Activated CD8-positive, alpha-beta memory T cell treated with anti-CD3 and anti-CD28 coated beads, Interleukin-2, amount 50 U/mL, for 24 hours (primary cell): ENCODE measurements around the gene ARHGAP27.
"Not testable (repeated sequence)": the region's sequence is repeated elsewhere in the genome, so short reads cannot be mapped to it uniquely, and the experiment has no call there.

Experiments
- DNase-seq: peaks from one replicate; pipeline ENCODE4 v3.0.0-alpha.2; 2020; ENCODE audit errors: extremely low read depth

Gene ARHGAP27, protein sequence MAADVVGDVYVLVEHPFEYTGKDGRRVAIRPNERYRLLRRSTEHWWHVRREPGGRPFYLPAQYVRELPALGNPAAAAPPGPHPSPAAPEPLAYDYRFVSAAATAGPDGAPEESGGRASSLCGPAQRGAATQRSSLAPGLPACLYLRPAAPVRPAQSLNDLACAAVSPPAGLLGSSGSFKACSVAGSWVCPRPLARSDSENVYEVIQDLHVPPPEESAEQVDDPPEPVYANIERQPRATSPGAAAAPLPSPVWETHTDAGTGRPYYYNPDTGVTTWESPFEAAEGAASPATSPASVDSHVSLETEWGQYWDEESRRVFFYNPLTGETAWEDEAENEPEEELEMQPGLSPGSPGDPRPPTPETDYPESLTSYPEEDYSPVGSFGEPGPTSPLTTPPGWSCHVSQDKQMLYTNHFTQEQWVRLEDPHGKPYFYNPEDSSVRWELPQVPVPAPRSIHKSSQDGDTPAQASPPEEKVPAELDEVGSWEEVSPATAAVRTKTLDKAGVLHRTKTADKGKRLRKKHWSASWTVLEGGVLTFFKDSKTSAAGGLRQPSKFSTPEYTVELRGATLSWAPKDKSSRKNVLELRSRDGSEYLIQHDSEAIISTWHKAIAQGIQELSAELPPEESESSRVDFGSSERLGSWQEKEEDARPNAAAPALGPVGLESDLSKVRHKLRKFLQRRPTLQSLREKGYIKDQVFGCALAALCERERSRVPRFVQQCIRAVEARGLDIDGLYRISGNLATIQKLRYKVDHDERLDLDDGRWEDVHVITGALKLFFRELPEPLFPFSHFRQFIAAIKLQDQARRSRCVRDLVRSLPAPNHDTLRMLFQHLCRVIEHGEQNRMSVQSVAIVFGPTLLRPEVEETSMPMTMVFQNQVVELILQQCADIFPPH

GRCh38 chr17:45432405-45433158 is at the start of gene ARHGAP27:
Gene ARHGAP27 (minus strand): TSS chr17:45432870. CDS start chr17:45430279, 2,591 bp downstream.
- no peak for DNase-seq

GRCh38 chr17:45482317-45482716 is 49.6 kb upstream of the ARHGAP27 start:
- DNase-seq, result not testable (repeated sequence)

GRCh38 chr17:45475436-45475835 is 42.8 kb upstream of the ARHGAP27 start:
- DNase-seq, result not testable (repeated sequence)

GRCh38 chr17:45472249-45472648 is 39.6 kb upstream of the ARHGAP27 start:
- DNase-seq, result not testable (repeated sequence)

DNA sequence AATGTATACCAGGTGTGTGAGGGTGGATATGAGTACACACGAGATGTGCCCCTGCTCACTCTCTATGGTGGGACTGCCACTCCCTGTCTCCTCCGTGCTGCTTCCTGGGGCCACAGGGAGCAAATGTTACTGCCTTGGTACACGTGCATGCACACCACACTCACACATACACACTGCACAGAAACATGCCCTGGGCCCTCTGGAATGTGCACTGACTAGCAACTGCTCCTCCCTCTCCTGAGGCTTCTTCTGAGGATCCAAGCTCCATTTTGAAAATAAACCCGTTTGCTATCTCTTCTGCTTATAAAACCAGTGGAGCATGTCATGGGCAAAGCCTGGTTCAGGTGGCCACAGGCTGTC is 36.5 kb upstream of the ARHGAP27 start:
- not testable (repeated sequence) for DNase-seq

DNA sequence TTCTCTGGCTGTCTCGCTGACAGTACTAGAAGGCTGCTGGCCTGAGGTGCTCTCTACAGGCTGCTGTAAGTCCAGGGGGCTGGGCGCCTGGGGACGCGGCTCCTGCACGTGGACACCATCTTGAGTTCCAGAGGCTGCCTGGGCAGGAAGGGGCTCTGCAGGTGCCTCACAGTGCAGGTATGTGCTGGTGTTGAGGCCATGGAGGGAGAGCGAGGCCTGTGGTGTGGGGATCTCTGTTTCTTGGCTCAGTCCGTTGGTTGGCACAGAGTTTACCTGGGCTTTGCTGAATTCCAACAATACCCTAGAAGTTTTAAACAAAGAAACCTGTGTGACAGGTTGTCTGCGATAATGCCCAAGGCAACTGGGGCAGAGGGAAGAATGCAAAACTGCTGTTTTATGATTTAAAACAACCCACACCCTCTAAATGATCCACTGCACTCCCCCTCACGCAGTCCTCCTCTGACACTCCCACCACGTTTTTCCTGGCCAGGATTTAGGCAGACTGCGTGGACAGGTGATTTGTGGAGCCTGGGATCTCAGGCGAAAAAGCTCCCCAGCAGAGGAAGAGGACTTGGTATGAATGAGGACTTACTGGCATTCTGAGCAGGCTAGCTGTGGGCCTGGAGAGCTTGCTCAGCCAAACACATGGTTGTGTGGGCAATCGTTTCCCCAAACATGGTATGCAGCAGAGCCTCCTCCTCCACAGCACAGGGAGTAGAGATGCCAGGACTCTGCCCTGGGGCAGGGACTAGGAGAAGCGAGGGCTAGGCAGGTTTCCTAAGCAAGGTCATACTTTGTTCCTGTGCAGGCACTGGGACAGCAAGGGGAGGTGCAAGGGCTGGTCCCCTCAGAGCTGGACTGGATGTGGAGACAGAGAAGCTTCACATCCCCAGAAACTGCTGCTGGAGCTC is 35.9 kb upstream of the ARHGAP27 start:
- not testable (repeated sequence) for DNase-seq

DNA sequence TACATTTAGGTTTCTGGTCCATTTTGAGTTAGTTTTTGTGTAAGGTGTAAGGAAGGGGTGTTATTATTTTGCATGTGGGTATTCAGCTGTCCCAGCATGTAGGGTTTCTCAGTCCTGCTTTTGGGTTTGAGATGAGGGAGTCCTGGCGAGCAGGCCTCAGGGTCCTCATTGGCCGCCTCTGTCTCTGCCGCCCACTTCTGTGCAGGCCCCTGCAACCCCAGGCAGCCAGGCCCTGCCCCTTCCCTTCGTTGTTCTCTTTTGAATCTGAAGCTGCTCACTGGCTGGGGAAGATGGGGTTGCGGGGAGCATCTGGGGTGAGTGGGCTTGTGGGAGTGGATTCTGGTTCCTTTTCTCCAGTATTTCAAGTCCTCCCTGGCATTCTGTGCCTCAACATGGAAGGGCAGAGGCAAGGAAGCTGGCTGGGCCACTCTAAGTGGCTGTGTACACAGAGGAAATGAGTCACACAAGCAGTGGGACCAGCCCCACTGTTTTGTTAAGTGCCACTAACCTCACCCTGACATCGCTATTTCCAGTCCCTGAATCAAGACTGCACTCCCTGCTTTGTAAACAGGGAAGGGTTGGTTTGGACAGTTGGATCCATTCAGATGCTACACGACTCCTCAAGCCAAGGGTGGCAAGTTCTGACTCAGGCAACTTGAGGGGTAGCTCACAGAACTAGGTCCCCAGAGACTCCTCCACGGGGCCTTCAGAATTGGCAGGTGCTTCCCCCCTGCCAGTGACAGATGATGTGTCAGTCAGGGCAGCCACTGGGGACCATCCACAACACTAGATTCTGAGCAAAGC is 29.1 kb upstream of the ARHGAP27 start:
- not testable (repeated sequence) for DNase-seq

GRCh38 chr17:45460422-45460821 is 27.8 kb upstream of the ARHGAP27 start:
- not testable (repeated sequence) for DNase-seq

GRCh38 chr17:45454341-45454740 is 21.7 kb upstream of the ARHGAP27 start:
- not testable (repeated sequence) for DNase-seq

GRCh38 chr17:45453731-45454130 is 21.1 kb upstream of the ARHGAP27 start:
- DNase-seq, result not testable (repeated sequence)

GRCh38 chr17:45453225-45453534 is 20.5 kb upstream of the ARHGAP27 start:
- not testable (repeated sequence) for DNase-seq

DNA sequence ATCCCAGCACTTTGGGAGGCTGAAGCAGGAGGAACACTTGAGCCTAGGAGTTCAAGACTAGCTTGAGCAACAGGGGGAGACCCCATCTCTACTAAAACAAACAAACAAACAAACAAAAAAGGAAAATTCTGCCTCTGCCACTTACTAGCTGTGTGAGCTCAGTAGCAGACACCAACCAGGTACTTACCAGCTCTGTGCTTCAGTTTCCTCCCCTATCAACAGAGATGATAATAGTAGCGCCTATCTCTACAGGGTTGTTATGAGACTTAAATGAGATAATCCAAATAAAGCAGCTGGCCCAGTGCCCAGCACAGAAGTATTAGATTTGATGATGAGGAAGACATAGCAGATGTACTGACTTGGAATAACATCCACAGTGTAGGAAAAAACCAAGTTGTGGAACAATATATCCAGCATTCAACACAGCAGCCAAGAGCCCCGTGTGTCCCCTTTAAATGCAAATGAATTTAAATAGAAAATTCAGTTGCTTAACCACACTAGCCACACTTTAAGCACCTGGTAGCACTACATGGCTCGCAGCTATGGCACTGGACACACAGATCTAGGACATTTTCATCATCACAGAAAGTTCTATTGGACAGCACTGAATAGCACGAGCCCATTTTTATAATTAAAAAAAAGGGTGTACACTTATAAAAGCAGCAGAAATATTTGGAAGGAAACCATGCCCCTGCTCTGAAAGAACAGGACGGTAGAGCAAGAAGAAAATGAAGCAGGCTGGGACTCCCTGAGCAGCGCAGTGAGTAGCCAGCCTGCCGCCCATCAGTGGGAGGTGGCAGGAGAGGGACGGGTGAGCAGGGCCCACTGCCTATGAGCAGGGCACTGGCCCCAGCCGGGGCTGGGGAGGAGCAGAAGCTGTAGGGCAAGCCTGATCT is 19.9 kb upstream of the ARHGAP27 start:
- DNase-seq, result not testable (repeated sequence)

DNA sequence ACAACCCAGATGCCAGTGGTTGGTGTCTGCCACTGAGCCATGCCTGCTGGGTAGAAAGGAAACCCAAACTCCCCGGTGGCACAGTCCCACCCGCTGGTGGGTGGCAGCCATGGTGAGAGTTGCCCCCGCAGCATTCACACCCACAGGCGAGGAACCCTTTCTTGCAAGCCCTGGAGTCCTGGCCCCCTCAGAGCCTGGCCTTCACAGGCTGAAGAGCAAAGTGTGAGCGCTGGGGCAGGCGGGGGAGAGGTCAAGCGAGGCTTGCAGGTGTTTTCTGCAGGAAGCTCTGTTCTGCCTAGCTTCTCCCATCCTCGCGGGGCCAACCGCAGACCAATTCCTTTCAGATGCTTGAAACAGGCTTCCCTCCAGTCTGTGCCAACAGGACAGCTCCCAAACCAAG is 19.0 kb upstream of the ARHGAP27 start:
- DNase-seq, result not testable (repeated sequence)

- DNase-seq, result no peak
These were observed 18.5 kb upstream of the ARHGAP27 start for GRCh38 chr17:45451131-45451530.

DNA sequence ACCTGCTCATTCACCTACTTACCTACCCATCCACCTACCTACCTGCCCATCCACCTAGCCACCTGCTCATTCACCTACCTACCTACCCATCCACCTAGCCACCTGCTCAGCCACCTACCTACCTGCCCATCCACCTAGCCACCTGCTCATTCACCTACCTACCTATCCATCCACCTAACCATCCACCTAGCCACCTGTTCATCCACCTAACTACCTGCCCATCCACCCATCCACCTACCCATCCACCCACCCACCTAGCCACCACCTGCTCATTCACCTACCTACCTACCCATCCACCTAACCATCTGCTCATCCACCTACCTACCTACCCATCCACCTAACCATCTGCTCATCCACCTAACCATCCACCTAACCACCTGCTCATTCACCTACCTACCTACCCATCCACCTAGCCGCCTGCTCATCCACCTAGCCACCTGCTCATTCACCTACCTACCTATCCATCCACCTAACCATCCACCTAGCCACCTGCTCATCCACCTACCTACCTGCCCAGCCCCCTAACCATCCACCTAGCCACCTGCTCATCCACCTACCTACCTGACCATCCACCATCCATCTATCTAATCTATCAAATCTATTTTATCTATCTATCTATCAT is 17.1 kb upstream of the ARHGAP27 start:
- DNase-seq, result not testable (repeated sequence)

GRCh38 chr17:45449260-45449659 is 16.6 kb upstream of the ARHGAP27 start:
- DNase-seq, result not testable (repeated sequence)

- not testable (repeated sequence) for DNase-seq
These were observed 15.8 kb upstream of the ARHGAP27 start for GRCh38 chr17:45448483-45448882.

- not testable (repeated sequence) for DNase-seq
These were observed 15.4 kb upstream of the ARHGAP27 start for GRCh38 chr17:45448066-45448465.

DNA sequence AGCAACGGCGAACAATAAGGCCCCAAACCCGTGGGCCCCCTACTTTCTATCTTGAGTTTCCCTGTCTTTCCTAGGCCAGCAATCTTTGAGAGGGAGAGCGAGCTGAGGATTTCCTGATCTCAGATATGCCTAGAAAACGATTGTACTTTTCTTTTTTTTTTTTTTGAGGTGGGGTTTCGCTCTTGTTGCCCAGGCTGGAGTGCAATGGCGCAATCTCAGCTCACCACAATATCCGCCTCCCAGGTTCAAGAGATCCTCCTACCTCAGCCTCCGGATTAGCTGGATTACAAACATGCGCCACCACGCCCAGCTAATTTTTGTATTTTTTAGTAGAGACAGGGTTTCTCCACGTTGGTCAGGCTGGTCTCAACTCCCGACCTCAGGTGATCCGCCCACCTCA is 15.0 kb upstream of the ARHGAP27 start:
- DNase-seq, result not testable (repeated sequence)
